ENCODE data around the gene DBH. TPM values are rescaled to one million over a fixed set of nuclear protein-coding genes. Genes with fewer than 3 reads are reported as not detected.

DBH gene
- polyA plus RNA-seq, 1 donor, result 0.72 TPM

GRCh38 chr9:133683586-133684120, 47.5 kb downstream of the DBH start:
- no peak for DNase-seq (ENCODE audit: low read depth)

GRCh38 chr9:133684121-133684935, 48.2 kb downstream of the DBH start:
- no peak for DNase-seq (ENCODE audit: low read depth)

- no peak for DNase-seq (ENCODE audit: low read depth)
Measured at GRCh38 chr9:133684936-133685361, 48.8 kb downstream of the DBH start.

- no peak for DNase-seq (ENCODE audit: low read depth)
Measured at GRCh38 chr9:133685653-133686609, 49.8 kb downstream of the DBH start.

- DNase-seq (ENCODE audit: low read depth), result no peak
Measured at GRCh38 chr9:133686642-133687575, 50.7 kb downstream of the DBH start.

GRCh38 chr9:133687856-133688761, 51.9 kb downstream of the DBH start:
- DNase-seq (ENCODE audit: low read depth), result no peak

GRCh38 chr9:133689151-133689763, 53.1 kb downstream of the DBH start:
- DNase-seq (ENCODE audit: low read depth), result no peak

- DNase-seq (ENCODE audit: low read depth), result no peak
Measured at GRCh38 chr9:133690081-133690561, 54.0 kb downstream of the DBH start.

- no peak for DNase-seq (ENCODE audit: low read depth)
Measured at GRCh38 chr9:133691191-133691590, 55.0 kb downstream of the DBH start.

- no peak for DNase-seq (ENCODE audit: low read depth)
Measured at GRCh38 chr9:133691626-133692363, 55.6 kb downstream of the DBH start.

GRCh38 chr9:133692364-133692985, 56.3 kb downstream of the DBH start:
- no peak for DNase-seq (ENCODE audit: low read depth)

- DNase-seq (ENCODE audit: low read depth), result no peak
Measured at GRCh38 chr9:133693116-133693515, 57.0 kb downstream of the DBH start.

- DNase-seq (ENCODE audit: low read depth), result no peak
Measured at GRCh38 chr9:133693703-133694529, 57.8 kb downstream of the DBH start.

GRCh38 chr9:133694686-133695085, 58.5 kb downstream of the DBH start:
- no peak for DNase-seq (ENCODE audit: low read depth)

- DNase-seq (ENCODE audit: low read depth), result no peak
Measured at GRCh38 chr9:133696071-133696472, 59.9 kb downstream of the DBH start.

- no peak for DNase-seq (ENCODE audit: low read depth)
Measured at GRCh38 chr9:133699546-133699945, 63.4 kb downstream of the DBH start.

GRCh38 chr9:133700819-133701320, 64.7 kb downstream of the DBH start:
- DNase-seq (ENCODE audit: low read depth), result no peak
